Peyer's patch (tissue), 4 donors: ENCODE data around the gene DPF1. TPM values are rescaled to one million over a fixed set of nuclear protein-coding genes. Genes with fewer than 3 reads are reported as not detected.

Source experiments
- DNase-seq, 3 donors: peaks; one replicate each; pipeline ENCODE4 v3.0.0-alpha.2; 2017 to 2019
- H3K27ac ChIP-seq, 4 donors: fragments of 200-600 bp; sonication (generic); one replicate each; pipeline ENCODE4 v1.5.1; 2016 to 2019
- H3K27me3 ChIP-seq, 2 donors: fragments of 200-600 bp; sonication (generic); one replicate each; pipeline ENCODE4 v1.5.1; 2019
- H3K36me3 ChIP-seq, 3 donors: fragments of 200-600 bp; sonication (generic); one replicate each; pipeline ENCODE4 v1.5.1; 2016 to 2019
- H3K4me1 ChIP-seq, 4 donors: fragments of 200-600 bp; sonication (generic); one replicate each; pipeline ENCODE4 v1.5.1; 2016 to 2019
- H3K4me3 ChIP-seq, 4 donors: fragments of 200-600 bp; sonication (generic); 1 replicate in 3 of 4; 2 replicates in 1 of 4; pipeline ENCODE4 v1.5.1; 2016 to 2019; ENCODE audit warnings: mild to moderate bottlenecking in 1 of 4
- H3K9me3 ChIP-seq, 4 donors: fragments of 200-600 bp; sonication (generic); one replicate each; pipeline ENCODE4 v1.5.1; 2016 to 2019; ENCODE audit warnings: mild to moderate bottlenecking in 1 of 4
- POLR2A ChIP-seq, 2 donors: fragments of 450-650 bp; IDR thresholded peaks; one replicate each; pipeline ENCODE4 v1.5.1; 2017; ENCODE audit warnings: antibody characterized with exemption in 2 of 2, mild to moderate bottlenecking in 2 of 2, moderate library complexity in 2 of 2
- total RNA-seq, 4 donors: library from RNA; depleted of rRNA; stranded (reverse); fragments of >200 nt; gene quantifications; one replicate each; pipeline ENCODE4 v1.1.0, GENCODE V29; 2016
- TF ChIP-seq, protein P1 (sequence below), 6 experiments: fragments of 450-650 bp in 4 of 6; fragments of 200-600 bp in 2 of 6; sonication (generic) in 1 of 6; IDR thresholded peaks; one replicate each; pipeline ENCODE4 v1.5.1; 2017 to 2019; ENCODE audit warnings: antibody characterized with exemption in 6 of 6, mild to moderate bottlenecking in 3 of 6, moderate library complexity in 1 of 6

DPF1 gene
- not detected for total RNA-seq

DNA sequence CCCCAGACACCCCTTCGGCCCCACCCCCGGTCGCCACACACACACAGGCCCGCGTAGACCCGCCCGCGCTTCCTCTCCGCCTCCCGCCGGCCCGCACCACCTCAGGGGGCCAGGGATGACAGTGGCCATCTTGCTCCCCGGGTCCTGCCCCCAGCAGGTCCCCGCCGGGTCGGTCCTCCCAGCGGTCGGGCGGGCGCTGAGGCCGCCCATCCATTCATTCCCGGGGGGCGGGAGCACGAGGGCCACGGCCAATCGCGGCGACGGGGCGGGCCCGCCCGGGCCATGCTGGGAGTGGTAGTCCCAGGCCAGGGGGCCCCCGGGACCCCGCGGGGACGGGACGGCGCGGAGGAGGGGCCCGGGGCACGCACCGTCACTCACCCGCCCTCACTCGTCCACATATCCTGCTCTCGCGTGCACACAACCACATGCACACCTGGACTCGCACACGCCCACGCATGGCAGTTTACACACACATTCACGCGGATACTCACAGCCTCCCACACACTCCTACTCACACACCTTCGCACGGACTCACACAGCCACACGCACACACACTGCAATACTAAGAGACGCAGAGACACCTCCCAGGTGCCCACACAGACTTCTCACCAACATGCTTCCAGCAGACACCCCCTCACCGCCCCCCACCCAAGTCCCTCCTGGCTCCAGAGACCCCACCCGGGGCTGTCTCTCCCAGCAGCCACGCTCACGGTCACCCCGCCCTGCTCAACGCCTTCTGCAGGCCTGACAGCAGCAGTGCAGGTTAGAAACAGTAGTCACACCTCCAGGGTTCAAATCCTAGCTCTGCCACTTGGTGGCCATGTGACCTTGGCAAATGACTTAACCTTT lies at the start of gene DPF1:
DPF1 (minus strand) TSS at position 209 of the 849 bp plus-strand sequence; CDS start at position 129, 80 bp downstream.
- H3K36me3 ChIP-seq: no peaks in the 10 kb centered on the region
- H3K27ac ChIP-seq: no peak within 1 kb of the TSS
- DNase-seq: peak in 1 of 3 donors; percentile 25
- H3K4me3 ChIP-seq: peak within 1 kb of the TSS; percentile 12 to 52 (median 48)
- TF ChIP-seq, protein P1, sequence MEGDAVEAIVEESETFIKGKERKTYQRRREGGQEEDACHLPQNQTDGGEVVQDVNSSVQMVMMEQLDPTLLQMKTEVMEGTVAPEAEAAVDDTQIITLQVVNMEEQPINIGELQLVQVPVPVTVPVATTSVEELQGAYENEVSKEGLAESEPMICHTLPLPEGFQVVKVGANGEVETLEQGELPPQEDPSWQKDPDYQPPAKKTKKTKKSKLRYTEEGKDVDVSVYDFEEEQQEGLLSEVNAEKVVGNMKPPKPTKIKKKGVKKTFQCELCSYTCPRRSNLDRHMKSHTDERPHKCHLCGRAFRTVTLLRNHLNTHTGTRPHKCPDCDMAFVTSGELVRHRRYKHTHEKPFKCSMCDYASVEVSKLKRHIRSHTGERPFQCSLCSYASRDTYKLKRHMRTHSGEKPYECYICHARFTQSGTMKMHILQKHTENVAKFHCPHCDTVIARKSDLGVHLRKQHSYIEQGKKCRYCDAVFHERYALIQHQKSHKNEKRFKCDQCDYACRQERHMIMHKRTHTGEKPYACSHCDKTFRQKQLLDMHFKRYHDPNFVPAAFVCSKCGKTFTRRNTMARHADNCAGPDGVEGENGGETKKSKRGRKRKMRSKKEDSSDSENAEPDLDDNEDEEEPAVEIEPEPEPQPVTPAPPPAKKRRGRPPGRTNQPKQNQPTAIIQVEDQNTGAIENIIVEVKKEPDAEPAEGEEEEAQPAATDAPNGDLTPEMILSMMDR (IDR thresholded peaks at IDR 0.05): no peak
- TF ChIP-seq POLR2A (IDR thresholded peaks at IDR 0.05): no peak
- peaks cover 3 to 24% (median 16%) of the 10 kb centered on the region in 4 donors for H3K4me1 ChIP-seq
- H3K9me3 ChIP-seq: no peaks in the 10 kb centered on the region
- H3K27me3 ChIP-seq: peaks cover 0 to 34% of the 10 kb centered on the region in 2 donors

DNA sequence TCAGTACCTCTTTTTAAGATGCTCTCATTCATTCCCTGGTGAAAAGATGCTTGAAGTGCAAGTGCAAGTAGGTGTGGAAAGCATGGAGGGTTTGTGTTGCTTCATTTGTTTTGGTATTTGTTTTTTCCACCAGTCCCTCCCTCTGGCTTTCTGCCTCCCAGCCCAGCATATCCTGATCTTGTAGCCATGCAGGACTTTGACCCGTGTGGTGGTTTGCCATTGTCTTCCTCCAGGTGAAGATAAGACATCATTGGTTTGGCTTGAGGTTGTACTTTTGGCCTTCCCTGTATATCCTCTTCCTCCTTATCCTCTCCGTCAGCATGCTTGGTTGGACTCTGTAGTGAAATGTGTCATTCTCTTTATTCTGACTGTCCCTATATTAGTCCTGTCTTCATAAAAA lies 49.5 kb upstream of the DPF1 start:
- peaks cover 0 to 53% (median 0%) of the 10 kb centered on the region in 4 donors for H3K4me1 ChIP-seq
- no peaks in the 10 kb centered on the region for H3K27me3 ChIP-seq
- no peak overlapping the region for H3K4me3 ChIP-seq
- no peaks in the 10 kb centered on the region for H3K36me3 ChIP-seq
- peak in 2 of 3 donors; percentile 78 to 88 for DNase-seq
- no peaks in the 10 kb centered on the region for H3K9me3 ChIP-seq
- TF ChIP-seq, protein P1 (IDR thresholded peaks at IDR 0.05): no peak
- peak in 1 of 2 donors; percentile 44 for TF ChIP-seq POLR2A (IDR thresholded peaks at IDR 0.05)
- peak overlapping the region in 3 of 4 donors; percentile 47 to 84 (median 78) for H3K27ac ChIP-seq

DNA sequence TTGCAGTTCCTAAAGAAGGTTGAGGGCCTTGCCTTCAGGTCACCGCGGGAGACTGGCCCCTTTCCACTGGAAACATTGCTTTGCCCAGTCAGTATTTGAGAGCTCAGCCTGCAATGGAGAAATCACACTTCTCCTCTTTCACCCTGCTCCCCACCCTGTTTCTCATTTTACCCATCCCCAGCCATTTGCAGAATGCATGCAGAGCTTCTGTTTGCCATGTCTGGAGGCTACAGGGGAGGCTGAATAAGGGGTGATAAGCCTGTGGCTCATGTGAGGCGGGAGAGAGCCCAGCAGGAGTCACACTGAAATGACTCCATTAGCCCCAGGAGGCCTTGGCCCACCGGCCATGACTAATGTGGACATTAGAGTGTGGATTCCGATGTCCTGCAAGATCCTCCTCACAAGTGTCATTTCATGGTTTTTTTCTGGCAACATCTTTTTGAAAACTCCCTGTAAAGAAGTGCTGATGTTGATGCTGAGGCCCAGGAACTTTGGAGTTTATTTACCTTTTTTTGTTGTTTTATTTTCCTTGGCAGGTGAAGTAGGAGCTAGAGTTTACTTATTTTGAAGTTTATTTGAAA lies 46.7 kb upstream of the DPF1 start:
- Histone ChIP-seq H3K9me3 (no peaks in the 10 kb centered on the region), H3K36me3 (no peaks in the 10 kb centered on the region), H3K27ac (peak overlapping the region in 1 of 4 donors; percentile 31), H3K4me3 (no peak overlapping the region), H3K27me3 (no peaks in the 10 kb centered on the region), H3K4me1 (peaks cover 0 to 42% (median 0%) of the 10 kb centered on the region in 4 donors)
- no peak for DNase-seq
- TF ChIP-seq POLR2A (IDR thresholded peaks at IDR 0.05): no peak
- TF ChIP-seq, protein P1 (IDR thresholded peaks at IDR 0.05): no peak

DNA sequence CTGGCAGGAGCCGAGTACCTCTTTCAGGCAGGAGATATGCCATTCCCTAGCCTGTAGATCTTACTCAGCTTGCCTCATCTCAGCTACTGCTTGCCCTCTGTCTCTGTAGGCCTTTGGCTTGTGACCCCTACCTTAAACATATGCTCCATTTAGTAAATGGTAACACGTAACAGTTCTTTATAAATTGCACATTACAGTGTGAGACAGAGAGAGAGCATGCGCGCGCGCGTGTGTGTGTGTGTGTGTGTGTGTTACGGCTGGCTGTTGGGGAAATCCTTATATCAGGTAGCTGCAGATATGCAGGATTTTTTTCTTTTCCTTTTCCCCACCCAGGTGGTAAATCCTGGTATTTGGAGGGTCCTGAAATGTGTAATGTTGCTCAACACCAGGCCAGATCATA lies 44.5 kb upstream of the DPF1 start:
- H3K27me3 ChIP-seq: peaks cover 0 to 4% of the 10 kb centered on the region in 2 donors
- H3K27ac ChIP-seq: peak overlapping the region in 3 of 4 donors; percentile 79 to 98 (median 94)
- DNase-seq: no peak
- H3K9me3 ChIP-seq: no peaks in the 10 kb centered on the region
- H3K36me3 ChIP-seq: no peaks in the 10 kb centered on the region
- TF ChIP-seq, protein P1 (IDR thresholded peaks at IDR 0.05): no peak
- no peak for TF ChIP-seq POLR2A (IDR thresholded peaks at IDR 0.05)
- H3K4me3 ChIP-seq: peak overlapping the region in 2 of 4 donors; percentile 80 to 85
- peaks cover 0 to 44% (median 5%) of the 10 kb centered on the region in 4 donors for H3K4me1 ChIP-seq

DNA sequence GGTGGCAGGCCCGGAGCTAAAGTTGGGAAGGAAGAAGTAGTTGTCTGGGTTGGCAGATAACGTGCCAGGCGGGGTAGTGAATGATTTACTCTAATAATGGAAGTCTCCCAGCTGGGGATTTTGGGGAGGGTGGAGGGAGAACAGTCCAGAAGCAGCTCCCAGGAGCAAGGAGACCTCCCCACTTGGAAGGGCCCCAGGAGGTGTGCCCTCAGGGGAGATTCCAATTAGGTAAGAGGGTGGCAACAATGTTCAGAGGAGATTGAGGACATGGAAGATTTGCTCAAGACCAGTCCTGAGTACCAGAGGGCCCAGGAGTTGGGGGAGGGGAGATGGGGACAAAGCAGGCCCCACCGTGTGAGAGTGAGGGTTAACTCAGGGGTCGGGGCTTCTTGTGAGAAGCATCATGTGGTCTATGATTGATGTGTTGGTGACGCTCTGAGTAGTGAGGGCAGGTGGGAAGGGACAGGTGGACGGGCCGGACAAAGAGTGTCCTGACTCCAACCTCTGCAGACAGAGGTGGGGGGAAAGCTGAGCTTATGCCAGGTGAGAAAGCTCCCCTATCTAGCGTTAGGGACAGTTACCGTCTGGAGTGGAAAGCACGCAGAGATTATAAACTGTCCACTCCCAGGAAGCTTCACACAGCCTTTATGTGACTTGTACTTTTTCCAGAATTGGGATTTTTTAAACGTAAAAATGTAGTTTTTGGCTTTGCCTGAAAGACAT lies 43.9 kb upstream of the DPF1 start:
- Histone ChIP-seq H3K36me3 (no peaks in the 10 kb centered on the region), H3K4me3 (peak overlapping the region in 2 of 4 donors; percentile 80 to 85), H3K9me3 (no peaks in the 10 kb centered on the region), H3K27ac (peak overlapping the region in 3 of 4 donors; percentile 79 to 98 (median 94)), H3K27me3 (peaks cover 0 to 4% of the 10 kb centered on the region in 2 donors), H3K4me1 (peaks cover 0 to 46% (median 6%) of the 10 kb centered on the region in 4 donors)
- peak in 1 of 3 donors; percentile 55 for DNase-seq
- TF ChIP-seq, protein P1 (IDR thresholded peaks at IDR 0.05): no peak
- TF ChIP-seq POLR2A (IDR thresholded peaks at IDR 0.05): no peak
